ENCODE results near the gene C10orf71. TPM values are rescaled to one million over a fixed set of nuclear protein-coding genes. Genes with fewer than 3 reads are reported as not detected.

The C10orf71 gene
- total RNA-seq, 1 experiment from 2014 or later: not detected

- DNase-seq (ENCODE audit: low read depth, low spot score) (no peak), ATAC-seq (no peak)
- Histone ChIP-seq H3K9me3 (ENCODE audit: control insufficient read depth, insufficient read depth, low read depth, low read length) (no peaks in the 10 kb centered on the region), H3K4me1 (ENCODE audit: control insufficient read depth, insufficient read depth, low read length) (no peaks in the 10 kb centered on the region), H3K36me3 (ENCODE audit: control insufficient read depth, insufficient read depth, low read length) (no peaks in the 10 kb centered on the region), H3K4me3 (ENCODE audit: low read depth in 2 of 2, low read length in 2 of 2) (no peak overlapping the region), H3K27ac (ENCODE audit: low read length) (no peak overlapping the region), H3K27me3 (ENCODE audit: control insufficient read depth, insufficient read depth, low read length) (peaks cover 2% of the 10 kb centered on the region)
- BruUV-seq (replicated peaks): no TSS peak
- ChIA-PET POLR2A (no interaction called here), CTCF (no interaction called here)
- in situ Hi-C loops (cut with HindIII; ENCODE audit: low pct_unique_long_range_greater_than_20kb, low sequenced_read_pairs) (no loop called here), intact Hi-C loops (cut with micrococcal nuclease; ENCODE audit: unreplicated experiment) (no loop called here)
- TF ChIP-seq SIN3A (IDR thresholded peaks at IDR 0.05; ENCODE audit: borderline replicate concordance, insufficient read depth, low read depth, low read length) (no peak), TCF7L2 (IDR thresholded peaks at IDR 0.05; ENCODE audit: low read depth, low read length) (no peak), REST (IDR thresholded peaks at IDR 0.05; ENCODE audit: insufficient read depth in 1 of 2, low read depth in 2 of 2, low read length in 1 of 2) (no peak), POLR2AphosphoS5 (IDR thresholded peaks at IDR 0.05; ENCODE audit: low read depth, low read length) (no peak)
- TF ChIP-seq, protein P1, sequence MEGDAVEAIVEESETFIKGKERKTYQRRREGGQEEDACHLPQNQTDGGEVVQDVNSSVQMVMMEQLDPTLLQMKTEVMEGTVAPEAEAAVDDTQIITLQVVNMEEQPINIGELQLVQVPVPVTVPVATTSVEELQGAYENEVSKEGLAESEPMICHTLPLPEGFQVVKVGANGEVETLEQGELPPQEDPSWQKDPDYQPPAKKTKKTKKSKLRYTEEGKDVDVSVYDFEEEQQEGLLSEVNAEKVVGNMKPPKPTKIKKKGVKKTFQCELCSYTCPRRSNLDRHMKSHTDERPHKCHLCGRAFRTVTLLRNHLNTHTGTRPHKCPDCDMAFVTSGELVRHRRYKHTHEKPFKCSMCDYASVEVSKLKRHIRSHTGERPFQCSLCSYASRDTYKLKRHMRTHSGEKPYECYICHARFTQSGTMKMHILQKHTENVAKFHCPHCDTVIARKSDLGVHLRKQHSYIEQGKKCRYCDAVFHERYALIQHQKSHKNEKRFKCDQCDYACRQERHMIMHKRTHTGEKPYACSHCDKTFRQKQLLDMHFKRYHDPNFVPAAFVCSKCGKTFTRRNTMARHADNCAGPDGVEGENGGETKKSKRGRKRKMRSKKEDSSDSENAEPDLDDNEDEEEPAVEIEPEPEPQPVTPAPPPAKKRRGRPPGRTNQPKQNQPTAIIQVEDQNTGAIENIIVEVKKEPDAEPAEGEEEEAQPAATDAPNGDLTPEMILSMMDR (IDR thresholded peaks at IDR 0.05): no peak
Measured at GRCh38 chr10:49307921-49308320, 9.0 kb downstream of the C10orf71 start.

DNA sequence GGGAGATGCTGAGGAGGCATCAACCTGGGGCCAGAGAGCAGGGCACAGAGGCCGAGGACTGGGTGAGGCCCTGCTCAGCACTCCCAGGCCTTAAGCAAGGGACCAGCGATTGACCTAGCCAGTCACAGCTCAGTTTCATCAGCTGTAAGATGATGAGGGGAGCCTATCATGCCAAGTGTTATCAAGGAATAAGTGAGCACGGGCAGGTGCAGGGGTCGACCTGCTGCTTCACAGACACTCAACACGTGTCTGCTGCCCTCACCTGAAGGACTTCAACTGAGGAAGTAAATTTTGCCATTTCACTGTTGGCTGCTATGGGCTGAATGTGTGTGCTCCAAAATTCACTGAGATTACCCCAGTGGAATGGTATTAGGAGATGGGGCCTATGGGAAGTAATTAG lies 9.9 kb downstream of the C10orf71 start:
- ATAC-seq: no peak
- Histone ChIP-seq H3K4me1 (ENCODE audit: control insufficient read depth, insufficient read depth, low read length) (no peaks in the 10 kb centered on the region), H3K27me3 (ENCODE audit: control insufficient read depth, insufficient read depth, low read length) (peaks cover 2% of the 10 kb centered on the region), H3K4me3 (ENCODE audit: low read depth in 2 of 2, low read length in 2 of 2) (no peak overlapping the region), H3K36me3 (ENCODE audit: control insufficient read depth, insufficient read depth, low read length) (no peaks in the 10 kb centered on the region), H3K9me3 (ENCODE audit: control insufficient read depth, insufficient read depth, low read depth, low read length) (no peaks in the 10 kb centered on the region), H3K27ac (ENCODE audit: low read length) (no peak overlapping the region)
- no TSS peak for BruUV-seq (replicated peaks)
- CTCF ChIA-PET: no interaction called here
- in situ Hi-C loops (cut with HindIII; ENCODE audit: low pct_unique_long_range_greater_than_20kb, low sequenced_read_pairs) (no loop called here), intact Hi-C loops (cut with micrococcal nuclease; ENCODE audit: unreplicated experiment) (no loop called here)
- no peak for DNase-seq (ENCODE audit: low read depth, low spot score)
- TF ChIP-seq, protein P1 (IDR thresholded peaks at IDR 0.05): no peak
- TF ChIP-seq REST (IDR thresholded peaks at IDR 0.05; ENCODE audit: insufficient read depth in 1 of 2, low read depth in 2 of 2, low read length in 1 of 2) (no peak), SIN3A (IDR thresholded peaks at IDR 0.05; ENCODE audit: borderline replicate concordance, insufficient read depth, low read depth, low read length) (no peak), POLR2AphosphoS5 (IDR thresholded peaks at IDR 0.05; ENCODE audit: low read depth, low read length) (no peak), TCF7L2 (IDR thresholded peaks at IDR 0.05; ENCODE audit: low read depth, low read length) (no peak)
- POLR2A ChIA-PET: no interaction called here
